K562 (cell line): ENCODE results near the gene AZGP1. TPM values are rescaled to one million over a fixed set of nuclear protein-coding genes. Genes with fewer than 3 reads are reported as not detected.

Experiments used
- CREB3L1 ChIP-seq: fragments of 450-650 bp; IDR thresholded peaks from 2 replicates; pipeline ENCODE4 v1.6.1; 2014; ENCODE audit warnings: low read depth, mild to moderate bottlenecking, moderate library complexity, borderline replicate concordance
- ELK1 ChIP-seq: sonication (generic); formaldehyde crosslinking; IDR thresholded peaks from 2 replicates; pipeline ENCODE4 v1.8.1; 2022; ENCODE audit warnings: missing genetic modification reagents
- FOXP4 ChIP-seq: sonication (generic); formaldehyde crosslinking; IDR thresholded peaks from 2 replicates; pipeline ENCODE4 v1.8.0; 2022; ENCODE audit warnings: mild to moderate bottlenecking, missing genetic modification reagents, borderline replicate concordance
- HDAC3 ChIP-seq: fragments of 450-650 bp; IDR thresholded peaks from 2 replicates; pipeline ENCODE4 v1.6.1; 2018; ENCODE audit warnings: borderline replicate concordance, mild to moderate bottlenecking, moderate library complexity; ENCODE audit not compliant: partially characterized antibody
- HIVEP1 ChIP-seq: fragments of 250-450 bp; sonication (Bioruptor Pico); IDR thresholded peaks from 2 replicates; pipeline ENCODE4 v1.4.0; 2020; ENCODE audit warnings: mild to moderate bottlenecking
- MAFG ChIP-seq: fragments of 450-650 bp; conservative IDR thresholded peaks from 2 replicates; pipeline ENCODE4 v1.6.1; 2016; ENCODE audit warnings: missing genetic modification characterization, missing compliant biosample characterization
- NR1H2 ChIP-seq: sonication (generic); formaldehyde crosslinking; IDR thresholded peaks from 2 replicates; pipeline ENCODE4 v1.4.0; 2020; ENCODE audit warnings: mild to moderate bottlenecking, missing genetic modification reagents
- TEAD1 ChIP-seq, 2 experiments: fragments of 450-650 bp in 1 of 2; sonication (generic) in 1 of 2; formaldehyde crosslinking; IDR thresholded peaks; 2 replicates each; pipeline versions ENCODE4 v1.4.0 to v1.8.0; 2020 to 2022; ENCODE audit warnings: mild to moderate bottlenecking in 2 of 2, missing genetic modification reagents in 1 of 2
- ZBTB40 ChIP-seq, 2 experiments: fragments of 450-650 bp in 1 of 2; sonication (generic) in 1 of 2; formaldehyde crosslinking in 1 of 2; IDR thresholded peaks; 2 replicates each; pipeline versions ENCODE4 v1.7.1 to v1.9.0; 2016 to 2022; ENCODE audit warnings: inconsistent platforms in 1 of 2, mild to moderate bottlenecking in 1 of 2, missing genetic modification reagents in 1 of 2
- ZNF143 ChIP-seq: sonication (generic); formaldehyde crosslinking; IDR thresholded peaks from 2 replicates; pipeline ENCODE4 v1.9.0; 2022; ENCODE audit warnings: mild to moderate bottlenecking, missing genetic modification reagents
- ZNF57 ChIP-seq: fragments of 450-650 bp; formaldehyde crosslinking; IDR thresholded peaks from 2 replicates; pipeline ENCODE4 v1.4.0; 2020; ENCODE audit warnings: mild to moderate bottlenecking, moderate library complexity
- ZNF780A ChIP-seq: fragments of 250-450 bp; sonication (Bioruptor Pico); IDR thresholded peaks from 2 replicates; pipeline ENCODE4 v1.5.0; 2021; ENCODE audit warnings: mild to moderate bottlenecking
- polyA plus RNA-seq, 8 experiments: library from polyadenylated mRNA; depleted of rRNA in 4 of 8; stranded (reverse) in 5 of 8; unstranded in 3 of 8; fragments of >200 nt; fragmentation: Nextera tagmentation in 2 of 8; fragmentation: Illumina TruSeq in 1 of 8; extraction: Ambion mirVana in 2 of 8; extraction: Trizol in 1 of 8; gene quantifications; 2 replicates each; pipeline versions ENCODE4 v1.2.1 to v1.2.3, GENCODE V29; 2011 to 2014; ENCODE audit warnings: inconsistent platforms in 1 of 8, missing spikeins in 1 of 8
- total RNA-seq, 7 experiments: library from RNA; depleted of rRNA in 6 of 7; stranded (reverse); fragments of >200 nt in 6 of 7; fragmentation: Illumina TruSeq in 2 of 7; extraction: Trizol in 2 of 7; gene quantifications; 2 replicates each; pipeline versions ENCODE4 v1.2.1 to v1.2.3, GENCODE V29; 2011 to 2021; ENCODE audit warnings: low replicate concordance in 1 of 7

Gene AZGP1
- total and polyA plus RNA-seq, 9 of the 15 experiments (the other 6 are each of a cell fraction or from before 2014, with no cell fraction given): 0.18 to 0.53 TPM; not detected in 7

GRCh38 chr7:99918959-99919813 is 56.6 kb downstream of the AZGP1 start, which contains the start of gene TRIM4 (continued):
- TF ChIP-seq MAFG (tag) (no peak), CREB3L1 (peak; percentile 73; the same call in 1 of the 2 replicates), FOXP4 (CRISPR knock-in tag) (peak; percentile 83), TEAD1 (CRISPR knock-in tag; IDR thresholded peaks at IDR 0.05) (peak in 1 of 2 experiments; percentile 76; a peak in 1 of 4 replicates), ZNF780A (CRISPR knock-in tag) (no peak), HIVEP1 (CRISPR knock-in tag) (no peak), HDAC3 (no peak), ZBTB40 (IDR thresholded peaks at IDR 0.05) (peak; percentile 95), ZBTB40 (CRISPR knock-in tag; IDR thresholded peaks at IDR 0.05) (no peak), ELK1 (CRISPR knock-in tag) (no peak), ZNF57 (CRISPR knock-in tag) (no peak), NR1H2 (CRISPR knock-in tag) (peak; percentile 96; the same call in 1 of the 2 replicates), ZNF143 (peak; percentile 57)
